NB4 (cell line): ENCODE results near the gene IDS.
"Not testable (repeated sequence)": the region's sequence is repeated elsewhere in the genome, so short reads cannot be mapped to it uniquely, and the experiment has no call there.

Experiments
- CTCF ChIP-seq: IDR thresholded peaks from one replicate; pipeline ENCODE4 v1.5.1; 2012; ENCODE audit warnings: low read depth, low read length
- MAX ChIP-seq: IDR thresholded peaks from 2 replicates; pipeline ENCODE4 v1.6.1; 2011; ENCODE audit warnings: low read depth, low read length
- MYC ChIP-seq: IDR thresholded peaks from 2 replicates; pipeline ENCODE4 v1.6.1; 2011; ENCODE audit warnings: low read depth, low read length
- POLR2A ChIP-seq: IDR thresholded peaks from 2 replicates; pipeline ENCODE4 v1.6.1; 2011; ENCODE audit warnings: mild to moderate bottlenecking; ENCODE audit not compliant: insufficient read length; ENCODE audit errors: extremely low read depth

GRCh38 chrX:149545545-149546543, 40.7 kb upstream of the IDS start:
- peak; percentile 15 for TF ChIP-seq CTCF
- not testable (repeated sequence) for TF ChIP-seq POLR2A, MAX, MYC
